Activated naive CD4-positive, alpha-beta T cell treated with Interleukin-2 at 50 U/mL for 16 hours (primary cell): ENCODE measurements around the gene TRAK1.

ENCODE experiments used
- DNase-seq: peaks from one replicate; pipeline ENCODE4 v3.0.0-alpha.2; 2020

The TRAK1 gene

GRCh38 chr3:42183991-42184632, 93.0 kb downstream of the TRAK1 start:
- no peak for DNase-seq

DNA sequence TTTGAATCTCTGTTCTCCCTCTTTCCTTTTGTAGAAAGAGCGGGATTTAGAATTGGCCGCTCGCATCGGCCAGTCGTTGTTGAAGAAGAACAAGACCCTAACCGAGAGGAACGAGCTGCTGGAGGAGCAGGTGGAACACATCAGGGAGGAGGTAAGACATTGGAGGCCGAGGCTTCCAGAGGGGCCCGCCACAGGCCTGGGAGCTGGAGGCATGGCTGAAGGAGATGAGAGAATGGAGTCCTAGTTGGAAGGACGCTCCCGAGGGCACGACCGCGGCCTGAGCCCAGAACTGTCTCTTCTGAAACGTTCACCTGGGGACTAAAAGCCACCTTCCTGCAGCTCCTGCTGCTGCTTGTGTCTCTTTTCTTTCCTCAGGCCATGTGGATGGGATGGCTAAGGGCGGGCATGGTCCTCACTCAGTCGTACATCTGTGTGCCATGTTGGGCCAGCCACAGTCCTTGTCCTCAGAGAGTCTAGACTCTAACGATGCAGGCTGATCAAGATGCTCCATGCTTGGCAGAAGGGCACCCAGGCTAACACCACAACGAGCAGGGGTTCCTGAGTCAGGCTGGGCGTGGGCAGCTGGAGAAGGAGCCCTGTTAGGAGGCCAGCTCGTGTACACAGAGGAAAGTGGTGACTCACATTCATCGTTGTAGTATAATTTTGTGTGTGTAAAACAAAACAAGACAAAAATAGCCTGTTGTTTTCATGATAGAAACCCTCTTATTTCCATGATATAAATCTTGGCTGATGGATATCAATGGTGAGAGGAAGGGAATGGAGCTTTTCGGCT, 93.7 kb downstream of the TRAK1 start:
- no peak for DNase-seq

- DNase-seq, result no peak
Measured at GRCh38 chr3:42187936-42188335, 96.8 kb downstream of the TRAK1 start.

DNA sequence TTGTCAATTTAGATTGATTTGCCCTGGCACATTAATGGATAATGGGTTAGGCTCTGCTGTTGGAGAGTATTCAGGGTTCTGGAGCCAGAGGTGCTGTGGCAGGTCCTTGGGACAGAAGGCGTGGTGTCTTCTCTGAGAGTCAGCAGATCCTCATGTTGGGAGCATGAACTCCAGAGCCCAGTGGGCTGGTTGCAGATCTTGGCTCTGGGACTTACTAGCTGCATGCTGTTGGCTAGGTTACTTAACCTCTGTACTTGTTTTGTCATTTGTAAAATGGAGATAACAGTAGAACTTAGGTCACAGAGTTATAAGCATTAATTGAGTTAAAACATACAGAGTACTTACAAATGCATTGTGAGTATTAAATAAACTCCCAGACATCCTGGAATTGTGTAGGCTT, 97.2 kb downstream of the TRAK1 start:
- DNase-seq, result no peak

DNA sequence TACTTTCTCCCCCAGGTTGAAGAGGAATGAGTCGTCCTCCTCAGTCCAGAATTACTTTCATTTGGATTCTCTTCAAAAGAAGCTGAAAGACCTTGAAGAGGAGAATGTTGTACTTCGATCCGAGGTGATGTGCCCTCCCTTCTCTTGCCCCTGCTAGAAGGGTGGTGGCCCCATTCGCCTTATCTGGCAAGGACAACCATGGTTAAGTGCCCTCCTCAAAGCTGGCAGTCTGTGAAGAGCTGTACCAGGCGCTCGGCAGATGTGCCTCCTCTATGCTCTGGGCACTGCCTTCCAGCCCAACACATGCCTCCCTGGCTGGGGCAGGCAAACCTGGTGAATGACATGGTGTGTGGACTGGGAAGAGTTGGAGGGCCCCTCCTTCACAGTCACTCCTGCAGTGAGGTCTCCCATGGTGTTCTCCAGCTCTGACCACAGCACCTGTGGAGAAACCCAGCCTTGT, 97.9 kb downstream of the TRAK1 start:
- DNase-seq, result no peak

- no peak for DNase-seq
Measured at GRCh38 chr3:42189736-42190135, 98.6 kb downstream of the TRAK1 start.

DNA sequence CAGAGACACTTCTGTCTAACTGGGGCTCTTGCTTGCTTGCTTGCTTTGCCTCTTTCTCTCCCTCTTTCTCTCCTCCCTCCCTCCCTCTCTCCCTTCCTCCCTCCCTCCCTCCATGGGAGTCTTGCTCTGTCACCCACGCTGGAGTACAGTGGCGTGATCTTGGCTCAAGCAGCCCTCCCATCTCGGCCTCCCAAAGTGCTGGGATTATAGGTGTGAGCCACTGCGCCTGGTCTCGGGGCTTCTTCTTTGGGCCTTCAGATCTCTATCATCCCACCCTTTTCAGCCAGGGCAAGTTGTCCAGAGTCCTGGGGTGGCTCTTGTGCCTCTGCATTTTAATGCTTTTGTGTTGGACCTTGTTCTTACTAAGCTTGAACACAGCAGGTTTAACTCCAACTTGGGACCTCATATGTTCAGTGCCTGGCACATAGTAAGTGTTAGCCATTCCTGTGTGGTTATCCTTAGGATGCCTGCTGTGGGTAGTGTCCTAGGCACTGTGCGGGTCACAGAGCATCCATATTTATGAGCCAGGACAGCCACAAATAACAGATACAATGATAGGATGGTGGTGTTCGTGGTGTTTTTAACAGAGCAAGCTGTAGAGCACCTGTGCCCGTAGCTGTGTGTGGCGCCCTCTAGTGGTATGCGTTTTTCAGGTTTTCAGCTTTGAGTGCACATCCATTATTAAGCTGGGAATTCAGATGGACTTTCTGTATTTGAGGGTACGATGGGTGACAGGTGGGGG, 99.7 kb downstream of the TRAK1 start:
- DNase-seq, result peak; percentile 65

DNA sequence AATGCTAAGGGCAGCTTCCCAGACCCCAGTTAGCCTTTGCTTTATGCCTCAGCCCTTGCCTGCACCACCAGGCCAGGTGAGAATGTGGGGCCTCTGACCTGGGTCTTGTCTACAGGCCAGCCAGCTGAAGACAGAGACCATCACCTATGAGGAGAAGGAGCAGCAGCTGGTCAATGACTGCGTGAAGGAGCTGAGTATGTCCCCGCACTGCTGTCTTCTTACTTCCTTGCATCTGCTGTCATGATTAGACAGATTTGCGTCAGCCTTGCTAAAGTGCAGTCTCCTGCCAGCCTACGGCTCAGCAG, 100.2 kb downstream of the TRAK1 start:
- DNase-seq, result no peak

DNA sequence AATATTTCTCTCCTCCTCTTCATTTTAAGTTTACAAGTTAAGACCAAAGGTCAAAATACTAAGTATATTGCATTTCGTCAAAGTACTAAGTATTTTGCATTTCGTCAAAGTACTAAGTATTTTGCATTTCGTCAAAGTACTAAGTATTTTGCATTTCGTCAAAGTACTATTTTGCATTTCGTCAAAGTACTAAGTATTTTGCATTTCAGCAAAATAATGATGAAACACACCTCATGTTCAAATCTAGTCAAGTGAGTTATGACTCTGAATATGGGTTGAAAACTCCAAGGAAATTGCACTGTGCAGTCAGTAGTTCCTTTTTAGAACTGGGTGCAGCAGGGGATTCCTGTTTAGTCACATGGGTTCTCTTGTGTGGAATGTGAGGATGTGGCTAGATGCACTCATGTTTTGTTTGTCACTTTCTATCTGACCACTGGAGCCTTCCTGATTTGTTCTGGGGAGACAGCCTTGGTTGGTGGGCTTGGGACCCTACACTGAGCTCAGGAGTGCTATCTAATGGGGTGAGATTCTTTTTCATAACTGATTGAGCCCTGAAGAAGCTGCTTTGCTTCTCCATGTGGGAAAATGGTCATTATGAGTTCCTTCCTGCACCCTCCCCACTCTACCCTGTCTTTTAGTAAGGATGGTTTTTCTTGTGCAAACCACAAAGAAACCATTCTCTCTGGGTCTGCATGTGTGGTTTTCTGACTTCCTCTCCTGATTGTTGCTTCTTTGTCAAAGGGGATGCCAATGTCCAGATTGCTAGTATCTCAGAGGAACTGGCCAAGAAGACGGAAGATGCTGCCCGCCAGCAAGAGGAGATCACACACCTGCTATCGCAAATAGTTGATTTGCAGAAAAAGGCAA, 101.4 kb downstream of the TRAK1 start:
- DNase-seq, result no peak

GRCh38 chr3:42194943-42195510, 103.9 kb downstream of the TRAK1 start:
- DNase-seq, result no peak

GRCh38 chr3:42195879-42196330, 104.7 kb downstream of the TRAK1 start:
- DNase-seq, result no peak

- DNase-seq, result no peak
Measured at GRCh38 chr3:42198709-42199108, 107.6 kb downstream of the TRAK1 start.

DNA sequence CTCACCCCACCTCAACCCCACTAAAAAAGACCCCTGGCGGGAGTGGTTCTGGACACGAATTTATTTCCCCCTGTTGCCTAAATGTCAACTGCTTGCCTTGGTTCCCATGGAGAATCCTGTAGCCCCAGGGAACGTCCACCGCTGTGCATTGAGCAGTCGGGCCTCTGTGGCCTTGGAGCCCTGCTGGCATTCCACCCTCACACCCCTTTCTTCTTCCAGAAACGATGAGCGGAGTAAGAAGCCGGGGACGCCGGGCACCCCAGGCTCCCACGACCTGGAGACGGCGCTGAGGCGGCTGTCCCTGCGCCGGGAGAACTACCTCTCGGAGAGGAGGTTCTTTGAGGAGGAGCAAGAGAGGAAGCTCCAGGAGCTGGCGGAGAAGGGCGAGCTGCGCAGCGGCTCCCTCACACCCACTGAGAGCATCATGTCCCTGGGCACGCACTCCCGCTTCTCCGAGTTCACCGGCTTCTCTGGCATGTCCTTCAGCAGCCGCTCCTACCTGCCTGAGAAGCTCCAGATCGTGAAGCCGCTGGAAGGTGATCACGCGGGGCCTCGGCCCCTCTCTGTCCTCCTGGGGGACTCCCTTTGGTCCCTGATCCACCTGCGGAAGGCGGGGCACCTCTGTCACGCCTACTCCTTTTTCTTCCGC, 111.2 kb downstream of the TRAK1 start:
- DNase-seq, result no peak

GRCh38 chr3:42204867-42205599, 113.9 kb downstream of the TRAK1 start:
- no peak for DNase-seq

GRCh38 chr3:42205800-42206514, 114.8 kb downstream of the TRAK1 start:
- no peak for DNase-seq

- no peak for DNase-seq
Measured at GRCh38 chr3:42209917-42210316, 118.8 kb downstream of the TRAK1 start.

DNA sequence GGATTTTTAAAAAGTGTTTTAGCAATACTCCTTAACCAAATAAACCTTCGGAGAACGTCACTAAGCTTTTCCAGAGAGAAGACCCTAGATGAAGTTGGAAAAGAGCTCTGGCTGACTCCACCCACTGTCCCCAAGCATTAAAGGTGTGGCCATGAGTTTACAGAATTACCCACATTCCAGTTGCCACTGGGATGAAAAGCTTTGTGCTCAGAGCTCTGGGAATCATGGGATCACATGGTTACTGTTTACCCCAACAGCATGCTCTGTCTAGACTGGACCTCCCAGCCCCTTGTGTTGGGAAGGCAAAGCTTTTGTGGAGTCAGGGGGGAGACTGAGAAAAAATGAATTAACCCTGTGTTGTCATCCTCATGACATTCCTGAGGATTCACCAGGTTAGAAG, 119.6 kb downstream of the TRAK1 start:
- DNase-seq, result no peak

- no peak for DNase-seq
Measured at GRCh38 chr3:42213417-42213816, 122.3 kb downstream of the TRAK1 start.

DNA sequence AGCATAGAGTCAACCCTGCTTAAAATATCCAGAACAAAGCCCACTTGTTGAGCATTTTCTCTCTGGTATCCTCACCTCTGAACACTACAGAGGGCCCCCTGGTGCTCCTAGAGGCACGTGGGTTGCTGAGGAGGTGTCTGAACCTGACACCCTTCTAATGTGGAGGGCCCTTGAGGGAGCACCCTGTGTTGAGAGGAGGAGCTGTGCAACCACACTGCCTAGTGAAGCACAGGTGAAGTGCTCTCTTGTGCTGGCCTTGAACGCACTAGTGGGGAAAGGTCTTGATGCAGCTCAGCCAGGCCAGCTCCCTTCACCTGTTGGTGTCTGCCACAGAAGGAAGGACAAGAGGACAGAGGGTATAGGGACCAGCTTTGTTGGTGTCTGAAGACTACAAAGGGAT, 122.9 kb downstream of the TRAK1 start:
- no peak for DNase-seq

GRCh38 chr3:42214565-42215283, 123.6 kb downstream of the TRAK1 start:
- no peak for DNase-seq
